ENCODE results near the gene VPS35. TPM values are rescaled to one million over a fixed set of nuclear protein-coding genes. Genes with fewer than 3 reads are reported as not detected.
"Not testable (repeated sequence)": the region's sequence is repeated elsewhere in the genome, so short reads cannot be mapped to it uniquely, and the experiment has no call there.

VPS35 gene
- total RNA-seq, 2 experiments from 2014 or later: 74.7 to 75.7 TPM

DNA sequence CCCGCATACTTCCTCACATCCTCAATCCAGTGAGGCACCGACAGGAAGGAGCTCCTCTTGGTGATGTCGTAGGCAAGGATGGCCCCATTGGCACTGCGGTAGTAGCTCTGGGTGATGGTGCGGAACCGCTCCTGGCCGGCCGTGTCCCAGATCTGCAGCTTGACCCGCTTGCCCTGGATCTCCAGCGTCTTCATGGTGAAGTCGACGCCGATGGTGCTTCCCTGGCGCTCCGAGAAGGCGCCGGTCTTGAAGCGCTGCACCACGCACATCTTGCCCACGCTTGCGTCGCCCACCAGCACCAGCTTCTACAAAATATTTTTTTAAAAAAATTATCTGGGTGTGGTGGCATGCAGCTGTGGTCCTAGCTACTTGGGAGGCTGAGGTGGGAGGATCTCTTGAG lies 62.3 kb downstream of the VPS35 start:
- H3K36me3 Mint-ChIP-seq; H3K4me1 Mint-ChIP-seq; ATAC-seq (ENCODE audit: low read depth); POLR2A ChIA-PET; H3K27ac Mint-ChIP-seq; DNase-seq; H3K4me3 Mint-ChIP-seq; H3K27me3 Mint-ChIP-seq; H3K9me3 Mint-ChIP-seq: not testable (repeated sequence)

DNA sequence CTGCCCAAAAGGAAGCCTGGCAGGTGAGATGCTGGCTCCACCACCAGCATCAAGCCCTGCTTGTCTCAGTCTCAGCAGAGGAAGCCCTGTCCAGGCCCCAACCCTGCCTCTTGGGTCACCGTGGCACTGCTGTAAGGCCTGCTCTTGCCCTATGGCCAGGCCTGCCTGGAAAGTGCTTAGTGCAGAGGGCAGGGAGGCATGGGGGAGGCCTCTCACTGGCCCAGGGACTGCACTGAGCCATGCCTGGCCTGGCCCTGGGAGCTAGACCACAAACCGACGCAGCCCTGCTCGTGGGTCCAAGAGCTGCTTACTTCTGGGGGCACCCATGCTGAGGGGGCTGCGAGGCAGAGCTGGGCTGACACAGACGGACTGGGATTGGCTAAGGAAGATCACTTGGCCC lies 64.1 kb downstream of the VPS35 start:
- POLR2A ChIA-PET, H3K36me3 Mint-ChIP-seq: not testable (repeated sequence)

DNA sequence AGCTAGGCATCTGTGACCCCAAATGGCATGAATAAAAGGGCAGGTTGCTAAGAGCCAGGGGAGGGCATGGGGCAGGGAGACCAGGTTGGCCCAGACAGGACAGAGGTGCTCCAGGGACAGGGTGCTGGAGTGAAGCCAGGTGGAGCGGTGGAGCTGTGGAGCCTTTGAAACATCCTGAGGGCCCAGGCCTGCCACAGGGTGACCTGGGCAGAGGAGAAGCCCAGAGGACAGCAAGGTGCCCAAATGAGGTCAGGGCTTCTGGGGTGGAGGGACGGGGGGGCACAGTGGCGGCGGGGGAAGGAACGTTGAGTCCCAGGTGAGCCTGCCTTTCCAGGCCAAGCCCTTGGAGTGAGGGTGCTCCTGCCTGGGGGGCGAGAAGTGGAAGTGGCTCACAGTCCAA lies 65.3 kb downstream of the VPS35 start:
- H3K27ac Mint-ChIP-seq; POLR2A ChIA-PET; H3K27me3 Mint-ChIP-seq; ATAC-seq (ENCODE audit: low read depth); H3K9me3 Mint-ChIP-seq; H3K4me3 Mint-ChIP-seq; DNase-seq: not testable (repeated sequence)
- Mint-ChIP-seq H3K36me3 (peaks cover 11% of the 10 kb centered on the region), H3K4me1 (peaks cover 17% of the 10 kb centered on the region)

More for the DNA sequence above, 64.1 kb downstream of the VPS35 start:
- DNase-seq; H3K27me3 Mint-ChIP-seq; ATAC-seq (ENCODE audit: low read depth); H3K4me3 Mint-ChIP-seq; H3K27ac Mint-ChIP-seq; H3K9me3 Mint-ChIP-seq: not testable (repeated sequence)
- peaks cover 12% of the 10 kb centered on the region for H3K4me1 Mint-ChIP-seq

DNA sequence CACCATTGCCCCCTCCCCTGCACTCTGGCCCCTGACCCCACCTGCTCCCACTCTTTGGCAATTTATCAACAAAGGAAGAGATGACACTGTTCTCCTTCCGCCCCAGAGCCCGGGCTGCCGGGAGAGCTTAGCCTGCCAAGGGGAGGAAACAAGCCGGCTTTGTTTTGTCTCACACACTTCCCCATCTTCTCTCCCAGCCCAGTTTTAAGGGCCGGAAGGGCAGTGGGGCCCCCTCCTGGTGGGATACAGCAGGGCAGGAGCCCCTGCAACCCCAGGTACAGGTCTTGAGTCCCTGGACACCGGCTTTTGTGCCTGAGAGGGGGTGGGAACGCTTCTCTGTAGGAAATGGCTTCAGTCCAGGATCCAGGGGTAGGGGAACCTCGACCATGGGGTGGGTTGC lies 65.7 kb downstream of the VPS35 start:
- not testable (repeated sequence) for ATAC-seq (ENCODE audit: low read depth); H3K4me3 Mint-ChIP-seq
- peaks cover 17% of the 10 kb centered on the region for H3K4me1 Mint-ChIP-seq

DNA sequence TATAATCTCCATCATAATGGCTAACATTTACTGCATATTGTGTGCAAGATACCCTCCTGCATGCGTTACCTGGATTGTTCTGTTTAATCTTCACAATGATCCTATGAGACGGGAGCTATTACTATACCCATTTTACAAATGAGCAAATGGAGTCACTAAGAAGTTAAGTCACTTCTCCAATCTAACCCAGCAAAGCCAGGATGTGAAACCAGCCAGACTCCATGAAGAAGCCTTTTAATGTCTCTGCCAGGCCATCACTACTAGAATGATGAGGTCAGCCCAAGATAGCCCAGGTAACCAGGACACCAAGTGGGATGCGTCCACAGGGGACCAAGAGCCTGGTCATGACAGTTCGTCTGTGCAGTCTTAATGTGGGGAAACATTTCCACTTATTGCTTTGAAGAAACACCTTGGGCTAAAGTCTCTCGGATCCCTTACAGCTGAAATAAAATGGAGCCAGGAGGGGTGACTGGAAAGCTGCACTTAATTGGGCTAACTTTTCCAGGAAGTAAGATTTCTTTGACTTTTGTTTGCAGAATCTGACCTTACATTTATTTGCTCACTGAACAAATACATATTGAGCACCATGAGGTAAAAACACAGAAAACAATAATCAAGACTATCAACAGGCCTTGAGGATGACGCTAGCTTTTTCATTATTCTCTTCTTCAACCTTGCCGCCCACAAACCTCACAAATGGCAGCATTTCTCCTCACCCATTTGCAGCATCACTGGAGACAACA lies 66.9 kb downstream of the VPS35 start:
- Mint-ChIP-seq H3K9me3 (no peaks in the 10 kb centered on the region), H3K27me3 (no peaks in the 10 kb centered on the region), H3K36me3 (peaks cover 22% of the 10 kb centered on the region), H3K27ac (peak overlapping the region; percentile 96), H3K4me3 (peak overlapping the region; percentile 97), H3K4me1 (peaks cover 19% of the 10 kb centered on the region)
- no peak for ATAC-seq (ENCODE audit: low read depth)
- no peak for DNase-seq
- POLR2A ChIA-PET: interaction anchor here (1.6 kb wide), 1 partner anchor 8 kb away, joined by 6 read pairs; no protein-coding TSS in a partner anchor

More for the DNA sequence above, 65.7 kb downstream of the VPS35 start:
- H3K9me3 Mint-ChIP-seq, H3K27me3 Mint-ChIP-seq, POLR2A ChIA-PET, H3K27ac Mint-ChIP-seq, DNase-seq: not testable (repeated sequence)
- H3K36me3 Mint-ChIP-seq: peaks cover 15% of the 10 kb centered on the region

DNA sequence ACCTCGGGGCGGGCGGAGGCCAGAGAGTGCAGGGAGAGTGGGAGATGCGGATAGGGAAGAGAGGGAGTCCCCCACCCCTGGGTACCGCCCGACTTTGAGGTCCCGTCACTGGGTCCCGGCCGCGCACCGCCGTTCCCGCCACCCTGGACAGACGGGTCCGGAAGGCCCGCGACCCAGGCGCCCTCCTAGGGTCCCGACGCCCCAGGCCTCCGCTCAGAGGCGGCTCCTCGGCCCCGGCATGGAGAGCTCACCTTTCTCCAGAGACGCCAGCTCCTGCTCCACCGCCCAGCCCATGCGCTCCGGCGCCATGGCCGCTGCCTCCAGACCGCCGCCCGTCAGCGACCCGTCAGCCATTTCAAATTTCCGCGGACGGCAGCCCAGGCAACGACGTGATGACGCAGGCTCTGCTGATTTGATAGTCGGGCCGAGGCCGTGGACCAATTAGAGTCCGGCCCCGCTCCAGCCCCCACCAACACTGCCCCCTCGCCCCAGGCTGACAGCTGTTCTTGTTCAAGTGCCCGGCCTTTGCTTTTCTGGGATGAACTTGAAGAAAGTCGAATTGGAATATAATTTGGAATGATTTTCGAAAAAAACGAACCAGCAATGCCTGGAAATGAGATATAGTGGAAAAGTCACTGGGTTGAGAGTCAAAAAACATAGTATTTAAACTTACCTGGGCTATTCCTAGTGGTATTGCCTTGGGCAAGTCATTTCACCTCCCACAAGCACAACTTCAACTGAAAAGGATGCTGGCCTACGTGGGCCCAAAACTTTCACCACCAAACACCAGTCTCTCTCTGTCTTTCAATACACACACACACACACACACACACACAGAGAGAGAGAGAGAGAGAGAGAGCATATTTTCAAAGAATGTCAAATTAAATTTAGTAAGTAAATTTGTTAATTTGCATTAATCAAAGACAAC lies 67.7 kb downstream of the VPS35 start, which contains the start of gene SHCBP1:
SHCBP1 (minus strand) TSS at position 374 of the 928 bp plus-strand sequence; CDS start at position 354, 20 bp downstream.
- H3K36me3 Mint-ChIP-seq: peaks cover 26% of the 10 kb centered on the region
- no peaks in the 10 kb centered on the region for H3K27me3 Mint-ChIP-seq
- ATAC-seq (ENCODE audit: low read depth) (peak; percentile 97), DNase-seq (peak; percentile 84)
- H3K9me3 Mint-ChIP-seq: no peaks in the 10 kb centered on the region
- POLR2A ChIA-PET: interaction anchor here (0.5 to 1.6 kb wide), 5 partner anchors 9 to 351 kb away, joined by 3 to 6 read pairs (median 5); no protein-coding TSS in a partner anchor
- H3K27ac Mint-ChIP-seq: peak within 1 kb of the TSS; percentile 96
- peaks cover 19% of the 10 kb centered on the region for H3K4me1 Mint-ChIP-seq
- H3K4me3 Mint-ChIP-seq: peak within 1 kb of the TSS; percentile 97

DNA sequence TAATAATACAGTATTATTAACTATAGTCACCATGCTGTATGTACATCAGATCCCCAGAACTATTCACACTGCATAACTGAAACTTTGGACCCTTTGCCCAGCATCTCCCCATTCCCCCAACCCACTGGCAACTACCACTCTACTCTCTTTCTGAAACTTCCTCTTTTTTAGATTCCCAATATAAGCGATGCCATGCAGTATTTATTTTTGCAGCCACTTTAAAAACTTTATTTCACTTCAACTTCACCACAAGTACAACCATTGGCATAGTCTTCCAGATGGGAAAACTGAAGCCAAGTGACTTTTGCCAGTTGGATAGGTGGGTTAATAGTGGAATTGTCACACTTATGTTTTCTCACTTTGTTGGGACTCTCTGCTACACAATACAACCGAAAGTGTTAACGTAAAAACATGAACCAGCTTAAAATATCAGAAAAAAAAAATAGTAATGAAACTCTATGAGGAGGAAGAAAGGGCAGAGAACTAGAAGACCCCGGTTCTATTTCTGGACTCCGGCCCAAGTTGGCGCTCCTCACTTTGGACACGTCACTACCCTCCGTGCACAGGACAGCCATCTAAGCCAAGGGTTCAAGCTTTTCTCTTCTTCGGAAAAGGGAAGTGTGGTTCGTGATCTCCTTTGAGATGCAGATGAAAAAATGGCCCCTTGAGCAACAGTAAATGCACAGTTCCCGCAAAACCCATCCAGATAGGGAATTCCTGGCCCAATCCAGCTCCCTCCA lies 68.5 kb downstream of the VPS35 start:
- peak overlapping the region; percentile 97 for H3K4me3 Mint-ChIP-seq
- ATAC-seq (ENCODE audit: low read depth): peak; percentile 6

DNA sequence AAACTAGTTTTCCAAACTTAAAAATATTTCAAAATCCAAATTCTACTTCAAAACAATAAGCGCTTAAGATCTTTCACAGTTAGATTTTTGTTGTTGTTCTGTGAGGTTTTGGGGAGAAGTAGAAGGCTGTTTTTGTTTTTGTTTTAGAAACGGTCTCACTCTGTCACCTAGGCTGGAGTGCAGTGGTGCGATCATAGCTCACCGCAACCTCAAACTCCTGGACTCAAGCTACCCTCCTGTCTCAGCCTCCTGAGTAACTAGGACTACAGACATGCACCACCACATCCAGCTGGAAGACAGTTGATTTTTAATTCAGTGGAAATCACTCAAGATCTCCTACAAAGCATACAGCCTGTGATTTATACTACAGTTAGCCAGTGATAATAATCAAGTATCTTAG lies 70.5 kb downstream of the VPS35 start:
- POLR2A ChIA-PET: no interaction called here
- peaks cover 19% of the 10 kb centered on the region for H3K4me1 Mint-ChIP-seq

More for the DNA sequence above, 68.5 kb downstream of the VPS35 start:
- Mint-ChIP-seq H3K27me3 (no peaks in the 10 kb centered on the region), H3K36me3 (peaks cover 32% of the 10 kb centered on the region), H3K4me1 (peaks cover 19% of the 10 kb centered on the region), H3K27ac (peak overlapping the region; percentile 96), H3K9me3 (no peaks in the 10 kb centered on the region)
- DNase-seq: no peak
- POLR2A ChIA-PET: interaction anchor here (0.5 to 1.6 kb wide), 7 partner anchors 10 to 352 kb away, joined by 3 to 6 read pairs (median 4); no protein-coding TSS in a partner anchor

DNA sequence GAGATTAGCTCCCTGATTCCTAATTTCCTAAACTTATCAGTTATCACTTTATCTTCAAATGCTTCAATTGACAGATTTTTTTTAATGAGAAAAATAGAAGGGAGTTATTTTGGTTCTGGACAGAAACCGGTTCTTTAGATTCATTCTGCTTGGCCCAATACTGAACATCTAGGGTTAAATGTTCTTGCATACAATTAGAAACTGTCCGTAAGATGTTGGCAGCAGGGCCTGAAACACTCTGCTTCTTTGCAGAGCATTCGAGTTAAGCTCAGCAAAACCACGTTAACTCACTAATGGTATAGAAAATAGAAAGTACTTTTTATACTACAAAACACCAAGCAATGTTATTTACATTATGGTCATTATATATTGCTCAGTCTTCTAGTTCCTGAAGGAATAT lies 75.0 kb downstream of the VPS35 start:
- Mint-ChIP-seq H3K36me3 (peaks cover 38% of the 10 kb centered on the region), H3K27me3 (no peaks in the 10 kb centered on the region), H3K27ac (no peak overlapping the region), H3K9me3 (no peaks in the 10 kb centered on the region), H3K4me1 (peaks cover 4% of the 10 kb centered on the region), H3K4me3 (no peak overlapping the region)
- POLR2A ChIA-PET: no interaction called here
- no peak for ATAC-seq (ENCODE audit: low read depth)
- DNase-seq: no peak

More for the DNA sequence above, 70.5 kb downstream of the VPS35 start:
- no peak for DNase-seq
- Mint-ChIP-seq H3K36me3 (peaks cover 39% of the 10 kb centered on the region), H3K27me3 (no peaks in the 10 kb centered on the region), H3K4me3 (no peak overlapping the region), H3K9me3 (no peaks in the 10 kb centered on the region), H3K27ac (no peak overlapping the region)
- no peak for ATAC-seq (ENCODE audit: low read depth)

DNA sequence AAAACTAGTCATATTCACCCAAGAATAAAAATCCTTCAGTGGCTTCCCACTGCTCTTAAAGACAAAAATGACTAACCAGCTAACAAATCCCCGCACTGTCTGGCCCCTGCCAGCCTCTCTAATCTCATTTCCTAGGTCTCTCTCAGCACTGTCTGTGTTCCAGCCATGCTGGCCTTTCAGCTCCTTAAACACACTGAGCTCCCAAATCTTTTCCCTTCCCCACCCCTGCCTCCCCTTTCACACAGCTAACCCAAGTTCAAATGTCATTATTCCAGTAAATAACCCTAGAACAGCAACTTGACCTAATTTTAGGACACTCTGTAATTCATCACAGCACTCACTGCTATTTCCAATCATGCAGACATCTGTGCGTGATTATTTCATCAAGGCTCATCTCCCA lies 75.6 kb downstream of the VPS35 start:
- Mint-ChIP-seq H3K27me3 (no peaks in the 10 kb centered on the region), H3K9me3 (no peaks in the 10 kb centered on the region), H3K36me3 (peaks cover 33% of the 10 kb centered on the region), H3K4me3 (no peak overlapping the region), H3K27ac (no peak overlapping the region), H3K4me1 (peaks cover 3% of the 10 kb centered on the region)
- POLR2A ChIA-PET: no interaction called here
- DNase-seq: no peak
- ATAC-seq (ENCODE audit: low read depth): no peak

DNA sequence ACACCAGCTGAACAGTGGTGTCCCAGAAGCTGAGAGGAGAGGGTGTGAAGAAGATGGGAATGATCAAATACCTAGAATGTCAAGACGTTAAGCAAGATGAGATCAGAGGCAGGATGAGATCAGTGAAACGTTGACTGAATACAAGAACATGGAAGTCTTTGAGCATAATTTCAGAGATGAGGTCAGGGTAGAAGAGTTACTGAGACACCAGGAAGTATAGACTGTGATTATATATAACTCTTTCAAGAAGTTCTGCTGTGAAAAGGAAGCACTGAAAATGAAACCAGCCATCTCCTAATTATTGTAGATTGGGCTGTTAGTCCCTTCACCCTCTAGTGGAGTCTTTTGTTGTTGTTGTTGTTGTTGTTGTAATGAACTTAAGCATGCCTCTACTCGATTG lies 76.9 kb downstream of the VPS35 start:
- no peaks in the 10 kb centered on the region for H3K4me1 Mint-ChIP-seq
- DNase-seq: no peak
- POLR2A ChIA-PET: no interaction called here
- peaks cover 31% of the 10 kb centered on the region for H3K36me3 Mint-ChIP-seq
- H3K27me3 Mint-ChIP-seq: no peaks in the 10 kb centered on the region
- no peak overlapping the region for H3K4me3 Mint-ChIP-seq
- no peak for ATAC-seq (ENCODE audit: low read depth)
- no peak overlapping the region for H3K27ac Mint-ChIP-seq
- H3K9me3 Mint-ChIP-seq: no peaks in the 10 kb centered on the region

DNA sequence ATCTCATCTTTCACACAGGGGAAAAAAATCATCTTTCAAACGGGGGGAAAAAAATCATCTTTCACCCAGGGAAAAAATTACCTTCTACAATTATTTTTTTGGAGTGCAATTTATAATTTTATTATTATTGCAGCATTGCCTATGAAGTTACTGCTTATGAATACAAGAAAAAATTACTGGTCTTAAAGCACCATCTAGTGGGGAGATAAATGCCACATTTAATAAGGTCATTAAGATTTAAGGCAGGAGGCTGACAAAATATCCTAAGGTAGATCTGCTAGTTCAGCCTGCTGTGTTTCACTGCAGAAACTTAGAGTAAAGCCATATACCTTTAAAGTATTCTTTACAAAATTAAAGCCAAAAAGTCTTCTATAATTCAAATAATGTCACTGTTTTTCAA lies 81.4 kb downstream of the VPS35 start:
- no peaks in the 10 kb centered on the region for H3K4me1 Mint-ChIP-seq
- H3K9me3 Mint-ChIP-seq: no peaks in the 10 kb centered on the region
- POLR2A ChIA-PET: no interaction called here
- H3K27ac Mint-ChIP-seq: no peak overlapping the region
- H3K36me3 Mint-ChIP-seq: peaks cover 29% of the 10 kb centered on the region
- no peak for ATAC-seq (ENCODE audit: low read depth)
- H3K4me3 Mint-ChIP-seq: no peak overlapping the region
- DNase-seq: no peak
- no peaks in the 10 kb centered on the region for H3K27me3 Mint-ChIP-seq

DNA sequence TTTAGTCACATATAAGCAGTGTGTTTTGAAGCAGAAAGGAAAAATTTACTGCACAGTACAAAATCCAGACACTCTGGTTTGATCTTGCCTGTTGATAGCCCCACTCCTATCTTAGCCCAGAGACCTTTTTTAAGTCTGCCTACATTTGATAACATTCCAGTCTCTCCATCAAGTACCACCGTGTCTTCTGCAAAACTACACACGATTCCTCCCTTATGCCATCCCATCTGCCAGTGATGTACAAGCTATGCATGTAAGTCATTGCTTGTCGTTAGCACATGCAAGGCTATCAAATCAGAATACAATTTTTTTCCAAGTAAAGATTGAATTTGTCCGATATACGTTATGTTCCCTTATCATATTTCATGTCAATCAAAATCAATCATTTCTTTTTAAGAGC lies 82.7 kb downstream of the VPS35 start:
- Mint-ChIP-seq H3K4me3 (no peak overlapping the region), H3K27me3 (no peaks in the 10 kb centered on the region), H3K4me1 (no peaks in the 10 kb centered on the region), H3K36me3 (peaks cover 41% of the 10 kb centered on the region), H3K9me3 (no peaks in the 10 kb centered on the region), H3K27ac (no peak overlapping the region)
- DNase-seq (no peak), ATAC-seq (ENCODE audit: low read depth) (no peak)
- POLR2A ChIA-PET: interaction anchor here (0.8 kb wide), 1 partner anchor 11 kb away, joined by 3 read pairs; no protein-coding TSS in a partner anchor
